ENCODE data around the gene OLFM4.

OLFM4 gene

DNA sequence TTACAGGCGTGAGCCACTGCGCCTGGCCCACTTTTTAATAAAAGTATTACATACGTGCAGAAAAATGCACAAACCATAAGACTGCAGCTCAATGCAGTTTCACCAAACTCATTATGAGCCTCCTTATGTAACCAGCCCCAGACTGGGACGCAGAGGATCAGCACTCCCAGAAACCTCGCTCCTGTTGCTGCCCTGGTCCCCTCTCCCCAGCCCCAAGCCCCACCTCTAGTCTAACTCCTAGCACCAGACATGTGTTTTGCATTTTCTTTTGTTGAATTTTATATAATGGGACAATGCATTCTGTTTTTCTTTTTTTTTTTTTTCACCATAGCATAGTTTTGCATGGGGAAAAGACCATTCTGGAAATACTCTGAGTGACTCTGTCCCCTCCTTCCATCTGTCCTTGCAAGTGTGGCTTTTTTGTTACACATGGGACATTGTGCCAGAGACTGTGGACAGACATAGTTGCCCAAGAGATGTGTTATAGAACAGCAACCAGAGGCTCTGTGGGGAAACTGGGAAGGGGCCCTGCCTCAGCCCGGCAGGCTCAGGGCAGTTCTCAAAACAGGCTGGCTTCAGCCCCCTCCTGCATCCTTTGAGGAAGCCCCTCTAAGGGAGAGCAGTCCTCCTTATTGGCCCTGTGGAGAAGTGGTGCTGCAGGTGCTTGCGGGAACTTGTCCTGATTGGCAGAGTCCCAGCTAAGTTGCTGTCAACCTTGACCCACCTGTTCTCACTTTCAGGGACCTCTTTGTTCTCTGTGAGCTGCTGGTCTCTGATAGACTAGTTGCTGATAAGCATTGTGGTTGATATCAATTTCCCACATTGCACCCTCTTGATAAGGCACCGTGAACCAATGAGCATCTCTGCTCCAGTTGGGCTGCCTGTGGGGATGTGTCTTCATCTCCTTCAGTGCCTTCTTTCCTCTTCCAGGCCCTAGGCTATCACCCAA lies 13.8 kb upstream of the OLFM4 start:
- DNase-seq: no peak

DNA sequence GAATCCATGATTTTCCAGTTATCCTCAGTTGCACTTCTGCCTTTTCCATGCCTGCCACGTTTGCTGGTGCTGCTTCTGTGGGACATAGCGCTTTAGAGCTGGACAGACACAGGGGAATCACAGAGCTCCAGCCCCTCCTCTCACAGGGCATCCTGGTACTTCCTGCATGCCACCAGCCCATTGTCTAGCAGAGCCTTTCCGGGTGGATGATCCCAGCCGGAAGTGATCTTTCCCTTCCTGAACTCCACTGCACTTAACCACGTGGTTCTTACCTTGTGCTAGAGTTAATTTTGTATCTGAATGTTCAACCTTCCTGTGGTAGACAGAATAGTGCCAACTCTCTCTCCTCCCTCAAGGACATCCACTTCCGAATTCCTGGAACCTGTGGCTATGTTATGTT lies 12.6 kb upstream of the OLFM4 start:
- DNase-seq: no peak

DNA sequence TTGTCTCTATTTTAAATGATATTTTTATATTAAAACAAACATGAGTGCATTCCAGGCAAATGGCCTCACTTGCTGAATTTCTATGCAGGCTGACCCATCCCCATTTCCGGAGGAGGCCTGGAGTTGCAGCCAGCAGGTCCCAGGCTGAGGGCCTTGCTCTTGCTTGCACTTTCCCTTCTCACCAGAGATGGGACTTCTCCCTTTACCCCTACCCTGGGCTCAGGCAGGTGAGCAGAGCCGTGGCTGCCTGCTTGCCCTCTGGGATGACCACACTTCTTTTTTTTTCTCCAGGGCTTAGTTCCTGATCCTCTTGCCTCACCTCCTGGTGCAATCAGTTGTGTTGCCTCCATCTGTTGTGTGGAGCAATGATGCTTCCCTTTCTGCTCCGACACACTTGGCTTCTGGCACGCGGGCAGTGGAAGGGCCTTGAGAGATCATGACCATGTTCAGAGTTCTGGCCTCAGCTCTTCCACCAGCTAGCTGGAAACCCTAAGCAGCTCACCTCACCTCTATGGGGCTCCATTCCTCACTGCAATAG lies 11.1 kb upstream of the OLFM4 start:
- DNase-seq: no peak

DNA sequence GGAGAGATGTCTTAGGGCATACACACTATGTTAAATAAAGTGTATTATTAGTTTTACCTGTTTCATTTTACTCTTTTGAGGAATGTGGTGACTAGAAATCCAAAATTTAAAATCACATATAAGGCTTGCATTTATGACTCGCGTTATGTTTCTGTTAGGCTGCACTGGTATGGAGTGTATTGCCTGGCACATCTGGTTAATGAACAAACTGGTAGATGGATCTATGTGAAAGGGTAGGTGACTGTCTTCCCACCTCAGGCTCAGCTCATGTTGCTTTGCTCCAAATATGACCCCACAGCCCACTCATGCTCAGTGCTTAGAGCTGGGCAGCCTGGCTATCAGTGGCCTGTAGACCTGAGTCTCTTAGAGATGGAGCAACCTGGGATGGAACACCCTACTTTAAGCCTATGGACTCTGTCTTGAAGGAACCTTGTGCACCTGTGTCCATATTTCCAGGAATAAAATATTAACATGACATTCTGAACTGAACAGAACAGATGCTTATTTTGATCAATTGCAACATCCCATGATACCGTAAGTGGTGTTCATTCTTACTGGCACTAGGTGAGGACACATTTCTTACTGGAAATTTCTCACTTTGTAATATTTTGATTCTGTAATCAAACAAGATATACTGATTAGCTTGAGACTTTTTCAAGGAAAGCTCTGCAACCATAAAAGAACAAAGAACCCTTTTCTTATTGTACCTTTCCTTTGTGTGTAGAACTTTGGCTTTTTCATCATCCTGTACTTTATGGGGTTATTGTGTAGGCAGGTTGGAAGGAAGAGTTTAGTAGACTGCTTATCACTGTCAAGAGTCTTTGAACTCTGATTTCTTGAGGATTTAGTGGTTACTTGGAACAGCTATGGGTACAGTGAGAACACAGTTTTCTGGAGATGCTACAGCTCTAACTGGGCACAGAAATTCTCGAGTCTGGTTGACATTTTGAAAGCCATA lies 9.6 kb upstream of the OLFM4 start:
- DNase-seq: no peak

DNA sequence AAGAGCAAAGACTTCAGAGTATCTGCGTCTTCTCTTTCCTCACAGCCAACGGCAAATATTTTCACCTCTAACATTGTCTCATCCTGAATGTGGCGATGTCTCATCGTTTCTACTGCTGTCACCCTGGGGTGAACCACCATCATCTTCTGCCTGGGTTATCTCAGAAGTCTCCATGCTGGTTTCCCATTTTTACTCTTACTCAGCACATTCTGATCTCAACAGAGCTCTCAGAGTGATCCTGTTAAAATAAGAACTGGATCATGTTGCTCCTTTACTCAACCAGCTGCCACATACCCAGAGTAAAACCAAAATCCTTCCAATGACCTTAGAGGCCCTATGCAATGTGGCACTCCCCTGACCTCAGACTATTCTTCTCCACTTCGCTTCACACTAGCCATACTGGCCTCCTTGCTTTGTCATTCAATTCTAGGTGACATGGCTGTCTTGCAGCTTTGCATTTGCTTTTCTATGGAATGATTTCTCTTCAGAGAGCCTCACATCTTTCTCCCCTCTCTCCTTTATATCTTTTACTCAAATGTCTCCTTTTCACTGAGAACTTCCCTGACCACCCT lies 7.8 kb upstream of the OLFM4 start:
- DNase-seq: no peak

DNA sequence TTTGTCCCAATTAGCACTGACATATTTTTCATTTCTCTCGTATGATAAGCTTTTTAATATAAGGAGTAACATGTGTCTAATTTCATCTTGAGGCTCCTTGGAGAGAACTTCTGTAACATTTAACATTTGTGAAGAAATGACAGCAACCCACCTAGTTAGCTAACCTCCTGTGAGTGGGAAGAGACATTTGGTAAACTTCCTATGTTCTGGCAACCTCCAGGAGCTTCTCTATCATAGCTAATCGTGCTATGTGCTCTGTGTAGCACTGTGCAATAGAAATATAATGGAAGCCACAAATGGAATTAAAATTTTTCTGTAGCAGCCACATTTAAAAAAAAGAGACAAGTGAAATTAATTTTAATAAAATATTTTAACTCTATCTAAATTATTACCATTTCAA lies 5.4 kb upstream of the OLFM4 start:
- DNase-seq: no peak

DNA sequence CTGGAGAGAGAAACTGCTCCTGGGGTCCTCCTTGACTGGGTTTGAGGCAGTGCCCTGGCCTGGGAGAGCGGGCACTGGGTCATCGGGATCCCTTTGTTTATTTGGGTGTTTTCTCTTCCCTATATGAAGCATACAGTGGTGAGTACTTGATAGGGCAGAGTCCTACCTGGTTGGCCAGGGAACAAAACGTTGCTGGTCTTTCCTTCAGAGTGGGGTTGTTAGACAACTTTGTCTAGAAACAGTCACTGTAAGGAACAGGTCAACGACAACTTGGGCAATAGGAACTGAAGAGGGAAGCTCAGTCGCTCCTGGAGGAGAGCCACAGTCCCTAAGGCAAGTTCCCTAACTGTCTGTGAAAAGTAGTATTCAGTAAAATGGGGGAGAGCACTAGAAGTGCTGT lies 550 bp upstream of the OLFM4 start:
- no peak for DNase-seq

DNA sequence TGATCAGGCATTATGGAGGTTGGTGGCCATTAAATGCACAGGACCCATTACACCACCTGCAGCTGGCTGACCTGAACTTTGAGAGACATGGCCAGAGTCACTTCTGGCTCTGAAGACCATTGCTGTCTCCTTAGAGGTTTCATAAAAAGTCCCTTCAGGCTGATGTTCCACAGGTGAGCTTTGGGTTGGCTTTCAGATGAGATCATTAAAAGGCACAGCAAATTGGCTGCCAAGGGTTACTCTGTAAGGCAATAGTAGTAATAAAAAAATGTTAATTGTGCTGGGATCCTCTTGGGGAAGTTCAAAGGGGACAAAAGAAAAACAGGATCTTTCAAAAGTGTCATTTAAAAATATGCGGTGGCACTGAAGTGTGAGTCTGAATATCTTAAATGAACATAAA lies 4.2 kb downstream of the OLFM4 start:
- DNase-seq: no peak

DNA sequence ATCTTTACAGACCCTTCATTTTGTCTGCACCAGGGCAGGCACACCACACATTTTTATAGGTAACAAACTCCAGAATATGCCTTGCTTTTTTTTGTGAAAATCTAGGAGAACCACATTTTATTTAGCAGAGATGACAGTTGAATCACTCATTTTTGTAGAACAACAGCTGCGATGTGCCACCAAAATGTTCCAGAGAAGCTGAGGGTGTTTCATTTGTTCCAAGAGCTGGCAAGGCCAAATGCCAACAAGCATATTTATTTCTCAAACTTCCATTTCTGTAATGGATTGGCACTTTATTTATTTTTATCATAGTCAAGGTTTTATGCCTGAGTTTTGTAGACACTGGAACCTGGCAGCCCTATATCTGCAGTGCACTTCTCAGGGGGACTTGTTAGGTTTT lies 10.4 kb downstream of the OLFM4 start:
- no peak for DNase-seq

DNA sequence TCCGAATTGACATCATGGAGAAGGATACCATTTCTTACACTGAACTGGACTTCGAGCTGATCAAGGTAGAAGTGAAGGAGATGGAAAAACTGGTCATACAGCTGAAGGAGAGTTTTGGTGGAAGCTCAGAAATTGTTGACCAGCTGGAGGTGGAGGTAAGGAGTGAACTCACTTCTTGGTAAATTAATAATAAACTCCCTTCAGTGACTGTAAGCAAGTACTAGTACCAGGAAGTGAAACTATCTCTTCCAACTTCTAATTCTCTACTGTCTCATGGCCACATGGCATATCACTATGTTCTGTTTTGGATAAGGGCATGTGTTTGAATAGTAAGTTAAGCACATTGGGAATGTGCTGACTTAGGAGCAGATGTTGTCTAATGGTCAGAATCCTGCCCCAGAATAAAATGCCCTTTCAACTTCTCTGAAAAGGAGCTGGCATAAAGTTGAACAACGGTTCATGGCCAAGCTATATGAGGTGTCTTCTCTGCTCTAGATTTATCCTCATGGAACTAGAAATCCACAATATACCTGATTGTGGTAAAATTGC lies 13.4 kb downstream of the OLFM4 start:
- no peak for DNase-seq

DNA sequence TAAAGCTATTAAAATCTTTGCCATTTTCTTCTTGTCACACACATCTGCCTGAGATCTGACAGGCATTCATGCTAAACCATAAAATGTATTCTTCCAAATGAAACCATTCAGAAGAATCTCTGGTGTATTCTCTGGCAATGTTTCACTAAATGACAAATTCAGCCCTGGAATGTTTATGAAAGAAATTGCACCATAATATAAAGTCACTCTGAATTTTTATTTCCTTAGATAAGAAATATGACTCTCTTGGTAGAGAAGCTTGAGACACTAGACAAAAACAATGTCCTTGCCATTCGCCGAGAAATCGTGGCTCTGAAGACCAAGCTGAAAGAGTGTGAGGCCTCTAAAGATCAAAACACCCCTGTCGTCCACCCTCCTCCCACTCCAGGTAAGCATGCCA lies 14.3 kb downstream of the OLFM4 start:
- DNase-seq: no peak

DNA sequence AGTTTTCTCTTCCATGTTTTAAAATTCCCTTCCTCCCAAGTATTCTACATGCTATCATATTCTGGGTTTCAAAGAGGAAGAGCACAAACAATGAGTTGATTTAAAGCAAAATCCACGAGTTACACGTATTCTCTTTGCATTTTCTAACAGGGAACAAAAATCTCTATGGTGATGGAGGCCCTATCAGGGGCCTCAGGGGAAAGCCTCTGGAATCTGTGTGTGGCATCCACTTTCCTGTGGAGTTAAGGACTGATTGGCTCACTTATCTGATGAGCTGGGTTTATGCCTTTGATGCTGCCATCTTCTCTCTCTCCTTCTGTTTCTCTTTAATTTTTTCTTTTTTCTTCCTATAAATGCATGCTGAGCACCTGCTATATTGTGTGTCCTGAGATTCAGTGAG lies 14.8 kb downstream of the OLFM4 start:
- DNase-seq: no peak

DNA sequence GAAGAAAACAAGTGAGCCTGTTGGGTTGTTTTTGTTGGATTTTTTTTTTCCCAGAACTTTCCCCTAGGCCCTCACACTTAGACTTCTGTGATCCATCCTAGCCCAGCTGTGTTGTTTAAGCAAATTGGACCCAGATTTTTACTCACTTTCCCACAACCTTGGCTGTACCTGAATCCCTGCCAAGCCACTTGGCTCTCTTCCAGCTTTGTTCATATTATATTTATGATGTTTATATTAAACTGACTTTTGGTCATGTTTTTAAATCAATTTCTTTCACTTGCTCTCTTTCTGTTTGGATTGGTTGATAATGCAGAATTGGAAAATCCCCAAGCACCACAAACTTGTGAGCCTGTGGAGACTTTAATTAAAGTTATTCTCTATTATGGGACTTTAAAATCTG lies 16.6 kb downstream of the OLFM4 start:
- no peak for DNase-seq

DNA sequence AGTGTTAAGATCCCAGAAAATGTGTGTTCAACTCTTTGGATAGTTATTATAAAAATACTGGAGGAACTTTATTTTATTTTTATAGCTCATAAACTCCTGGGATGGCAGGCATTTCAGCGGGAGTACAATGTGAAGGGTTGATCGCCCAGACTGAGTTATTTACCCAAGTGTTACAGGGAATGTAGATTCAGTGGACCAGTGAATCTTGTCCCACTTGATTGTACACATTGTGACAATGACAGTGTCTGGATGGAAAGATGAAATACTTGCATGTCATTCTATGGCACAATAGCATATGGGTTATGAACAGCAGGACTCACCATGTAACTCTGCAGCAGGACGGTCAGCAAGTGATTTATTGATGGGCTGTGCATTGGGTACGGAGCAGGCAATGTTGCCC lies 20.3 kb downstream of the OLFM4 start:
- no peak for DNase-seq

DNA sequence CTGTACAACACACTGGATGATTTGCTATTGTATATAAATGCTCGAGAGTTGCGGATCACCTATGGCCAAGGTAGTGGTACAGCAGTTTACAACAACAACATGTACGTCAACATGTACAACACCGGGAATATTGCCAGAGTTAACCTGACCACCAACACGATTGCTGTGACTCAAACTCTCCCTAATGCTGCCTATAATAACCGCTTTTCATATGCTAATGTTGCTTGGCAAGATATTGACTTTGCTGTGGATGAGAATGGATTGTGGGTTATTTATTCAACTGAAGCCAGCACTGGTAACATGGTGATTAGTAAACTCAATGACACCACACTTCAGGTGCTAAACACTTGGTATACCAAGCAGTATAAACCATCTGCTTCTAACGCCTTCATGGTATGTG lies 21.5 kb downstream of the OLFM4 start:
- no peak for DNase-seq

DNA sequence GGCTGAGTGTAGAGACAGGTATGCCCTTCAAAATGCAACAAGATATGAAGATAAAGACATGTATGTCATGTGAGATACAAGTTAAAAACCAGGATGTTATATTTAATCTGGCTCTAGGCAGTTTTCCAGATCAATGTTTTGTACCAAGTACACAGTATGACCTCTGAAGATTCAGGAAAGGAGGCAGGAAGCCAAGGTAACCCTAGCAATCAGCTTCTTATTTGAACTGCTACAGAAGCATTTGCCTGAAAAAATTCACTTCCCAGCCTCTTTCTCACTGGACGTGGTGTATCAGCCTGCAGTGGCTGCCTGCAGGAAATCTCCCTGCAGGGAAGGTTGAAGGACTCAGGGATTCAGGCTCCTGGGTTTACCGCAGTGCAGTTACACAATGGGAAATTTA lies 24.1 kb downstream of the OLFM4 start:
- DNase-seq: no peak

DNA sequence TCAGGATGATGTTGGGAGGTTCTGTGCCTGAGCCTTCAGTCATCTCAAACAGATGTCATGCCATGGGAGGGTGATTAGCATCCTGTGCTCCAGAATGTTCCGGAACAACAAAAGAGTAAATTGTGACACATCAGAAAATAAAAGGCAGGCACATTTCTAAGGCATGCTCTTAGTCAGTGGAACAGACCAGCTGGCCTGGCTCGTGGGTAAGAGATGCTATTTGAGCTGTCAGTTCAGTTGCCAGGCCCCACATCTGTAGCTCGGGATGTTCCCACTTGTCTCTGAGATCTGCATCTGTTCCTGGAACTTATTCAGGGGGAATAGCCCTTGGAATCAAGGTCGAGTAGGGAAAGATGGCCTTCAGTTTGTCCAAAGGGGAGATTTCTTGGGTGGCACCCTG lies 26.0 kb downstream of the OLFM4 start:
- no peak for DNase-seq

DNA sequence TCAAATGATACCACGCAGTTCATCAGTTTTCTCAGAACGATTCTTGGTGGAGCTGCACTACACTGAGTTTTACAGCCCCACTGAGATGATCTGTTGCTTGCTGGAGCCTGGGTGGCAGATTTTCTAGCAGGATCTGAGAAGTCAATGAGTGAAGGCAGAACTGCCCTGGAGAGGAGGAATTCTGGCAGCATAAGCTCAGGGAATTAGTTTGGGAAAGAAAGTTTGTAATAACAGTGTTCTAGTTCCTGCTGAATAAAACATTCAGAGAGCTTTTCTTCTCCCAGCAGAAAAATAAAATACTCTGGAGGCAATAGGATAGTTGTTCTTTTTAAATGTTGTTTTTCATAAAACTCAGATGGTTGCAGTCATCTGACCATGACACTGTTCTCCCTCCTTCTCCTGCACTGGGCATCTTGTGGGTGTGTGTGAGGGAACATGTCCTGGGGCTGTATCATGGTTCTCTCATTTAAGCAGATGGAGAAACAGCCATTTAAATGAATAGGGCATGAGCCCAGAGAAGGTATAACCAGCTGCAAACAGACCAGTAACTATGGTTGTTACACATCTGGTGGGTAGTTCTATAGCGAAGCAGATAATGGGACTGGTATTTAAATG lies 29.6 kb downstream of the OLFM4 start:
- DNase-seq: no peak

DNA sequence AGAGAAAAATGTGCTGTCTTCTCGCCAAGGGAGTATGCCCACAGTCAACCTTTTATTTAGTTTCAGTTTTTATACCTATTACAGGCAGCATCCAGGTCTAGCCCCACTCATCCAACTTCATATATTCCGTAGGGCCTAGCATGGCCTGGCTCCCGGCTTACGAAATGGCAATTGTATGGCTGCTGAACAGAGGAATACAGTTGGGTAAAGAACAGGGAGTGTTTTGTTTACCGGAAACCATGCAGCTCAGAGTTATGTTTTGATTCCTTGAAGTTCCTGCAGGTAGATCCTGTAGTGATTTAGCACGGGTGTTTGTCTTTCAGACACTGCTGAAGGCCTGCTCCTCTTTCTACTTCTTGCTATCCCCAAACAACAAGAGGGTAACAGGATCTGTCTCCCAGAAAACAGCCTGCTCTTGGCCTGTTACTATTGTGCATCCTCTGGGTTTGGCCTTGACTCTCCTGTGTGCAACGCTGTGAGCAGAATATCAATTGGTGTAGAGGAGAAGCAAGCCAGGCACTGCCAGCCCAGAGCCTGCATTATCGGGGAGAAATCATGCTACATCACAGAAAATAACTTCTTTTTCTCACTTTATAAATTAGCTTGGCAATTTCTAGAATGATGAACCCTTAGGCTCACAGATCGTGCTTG lies 32.4 kb downstream of the OLFM4 start:
- DNase-seq: no peak

DNA sequence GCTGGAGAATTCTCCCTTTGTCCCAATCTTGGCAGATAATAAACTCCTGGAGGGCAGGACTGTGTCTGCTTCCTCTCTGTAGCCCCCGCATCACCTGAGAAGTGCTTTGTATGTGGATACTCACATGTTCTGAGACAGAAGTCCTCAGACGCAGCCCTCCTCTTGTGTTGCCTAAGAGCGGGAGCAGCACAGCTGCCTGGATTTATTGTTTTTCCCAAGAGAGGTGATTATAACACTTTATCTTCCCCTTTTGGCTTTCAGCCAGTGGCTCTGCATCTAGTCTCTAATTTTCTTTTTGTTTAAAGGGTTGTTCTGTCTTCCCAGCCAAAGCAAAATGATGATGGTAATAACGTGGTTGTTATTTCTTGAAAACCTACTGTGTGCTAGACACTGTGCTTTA lies 36.1 kb downstream of the OLFM4 start:
- no peak for DNase-seq

DNA sequence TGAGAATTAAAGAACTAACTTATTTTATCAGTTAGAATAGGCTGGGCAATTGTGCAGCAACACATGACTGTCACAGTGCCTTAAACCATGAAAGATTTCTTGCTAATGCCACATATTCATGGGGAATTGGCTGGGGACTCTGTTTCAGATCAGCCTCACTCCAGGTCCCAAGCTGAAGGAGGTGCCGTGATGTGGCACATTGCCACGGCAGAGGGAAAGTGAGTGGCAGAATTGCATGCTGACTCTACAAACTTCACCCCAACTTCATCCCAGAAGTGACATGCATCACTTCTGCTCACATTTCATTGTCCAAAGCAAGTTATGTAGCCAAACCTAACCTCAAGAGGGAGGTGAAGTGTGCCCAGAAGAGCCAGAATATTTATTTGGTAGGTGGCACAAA lies 37.8 kb downstream of the OLFM4 start:
- DNase-seq: no peak
